Osteoblast (primary cell): Measurements from ENCODE around the gene KRTAP9-7. TPM values are rescaled to one million over a fixed set of nuclear protein-coding genes. Genes with fewer than 3 reads are reported as not detected.
"Not testable (repeated sequence)": the region's sequence is repeated elsewhere in the genome, so short reads cannot be mapped to it uniquely, and the experiment has no call there.

Source experiments
- DNase-seq: peaks from one replicate; pipeline ENCODE4 v3.0.0; 2011; ENCODE audit warnings: low spot score, mixed read lengths; ENCODE audit not compliant: insufficient read length; ENCODE audit errors: missing footprints
- H2AFZ ChIP-seq: 2 replicates; pipeline ENCODE4 v1.6.0; 2011; ENCODE audit warnings: mild to moderate bottlenecking, low read length
- H3K27ac ChIP-seq: 2 replicates; pipeline ENCODE4 v1.5.1; 2011; ENCODE audit warnings: mild to moderate bottlenecking, low read depth, low read length, moderate library complexity
- H3K27me3 ChIP-seq: 2 replicates; pipeline ENCODE4 v1.6.0; 2012; ENCODE audit warnings: mild to moderate bottlenecking, control low read depth, inconsistent platforms, low read length, moderate library complexity; ENCODE audit not compliant: insufficient read depth
- H3K36me3 ChIP-seq: 2 replicates; pipeline ENCODE4 v1.5.1; 2011; ENCODE audit warnings: mild to moderate bottlenecking, low read length, control low read depth, moderate library complexity; ENCODE audit not compliant: insufficient read depth
- H3K4me1 ChIP-seq: 2 replicates; pipeline ENCODE4 v1.5.1; 2011; ENCODE audit warnings: mild to moderate bottlenecking, low read length, control low read depth, moderate library complexity; ENCODE audit not compliant: insufficient read depth
- H3K4me2 ChIP-seq: 2 replicates; pipeline ENCODE4 v1.6.0; 2011; ENCODE audit warnings: mild to moderate bottlenecking, low read length; ENCODE audit not compliant: insufficient read depth
- H3K4me3 ChIP-seq: fragments of 200-600 bp; sonication (generic); 3 replicates; pipeline ENCODE4 v1.5.1; 2012; ENCODE audit warnings: mild to moderate bottlenecking, low read length, inconsistent platforms; ENCODE audit not compliant: insufficient read depth
- H3K79me2 ChIP-seq: 2 replicates; pipeline ENCODE4 v1.6.0; 2012; ENCODE audit warnings: mild to moderate bottlenecking, low read length, control low read depth, inconsistent platforms; ENCODE audit not compliant: insufficient read depth
- H3K9me3 ChIP-seq: 2 replicates; pipeline ENCODE4 v1.5.1; 2011; ENCODE audit warnings: low read depth, low read length, control low read depth
- H4K20me1 ChIP-seq: 2 replicates; pipeline ENCODE4 v1.6.0; 2012; ENCODE audit warnings: mild to moderate bottlenecking, low read length, control low read depth; ENCODE audit not compliant: insufficient read depth
- CTCF ChIP-seq: IDR thresholded peaks from 2 replicates; pipeline ENCODE4 v1.5.1; 2011; ENCODE audit warnings: mild to moderate bottlenecking, low read depth, low read length, moderate library complexity; ENCODE audit errors: extremely low read depth
- total RNA-seq: library from RNA; depleted of rRNA; stranded (reverse); fragments of >200 nt; gene quantifications from 2 replicates; pipeline ENCODE4 v1.2.3, GENCODE V29; 2012

KRTAP9-7 gene
- not detected in 2 replicates for total RNA-seq

- not testable (repeated sequence) for H3K4me1 ChIP-seq, H3K4me2 ChIP-seq, H3K27ac ChIP-seq, H3K36me3 ChIP-seq, H3K4me3 ChIP-seq, H3K9me3 ChIP-seq, H3K27me3 ChIP-seq, H2AFZ ChIP-seq, H3K79me2 ChIP-seq, DNase-seq, H4K20me1 ChIP-seq
Observed at GRCh38 chr17:41275648-41276190, at the start of gene KRTAP9-7. Gene KRTAP9-7, plus strand, starts transcription at chr17:41275698. Its CDS starts 0 bp downstream, at chr17:41275698.

GRCh38 chr17:41226051-41226450, 49.4 kb upstream of the KRTAP9-7 start:
- Histone ChIP-seq H3K36me3 (no peaks in the 10 kb centered on the region), H3K9me3 (no peaks in the 10 kb centered on the region), H2AFZ (no peak overlapping the region), H3K4me3 (no peak overlapping the region), H3K27ac (no peak overlapping the region), H3K27me3 (no peaks in the 10 kb centered on the region), H3K4me2 (no peak overlapping the region), H3K4me1 (peaks cover 6% of the 10 kb centered on the region), H3K79me2 (no peaks in the 10 kb centered on the region), H4K20me1 (no peaks in the 10 kb centered on the region)
- TF ChIP-seq CTCF: no peak
- no peak for DNase-seq

GRCh38 chr17:41226598-41227095, 48.9 kb upstream of the KRTAP9-7 start, which contains the start of gene KRTAP9-2:
Gene KRTAP9-2, plus strand, starts transcription at chr17:41226648. Its CDS starts 7 bp downstream, at chr17:41226655.
- not testable (repeated sequence) for H2AFZ ChIP-seq, H3K36me3 ChIP-seq, H3K27me3 ChIP-seq, H4K20me1 ChIP-seq, H3K4me1 ChIP-seq, H3K4me2 ChIP-seq, H3K27ac ChIP-seq, H3K79me2 ChIP-seq, DNase-seq, H3K9me3 ChIP-seq, H3K4me3 ChIP-seq

- no peak overlapping the region for H3K4me2 ChIP-seq
Observed at GRCh38 chr17:41230094-41230493, 45.4 kb upstream of the KRTAP9-7 start.

More at GRCh38 chr17:41230094-41230493, 45.4 kb upstream of the KRTAP9-7 start:
- DNase-seq: no peak
- no peaks in the 10 kb centered on the region for H4K20me1 ChIP-seq
- H3K4me3 ChIP-seq: no peak overlapping the region
- no peaks in the 10 kb centered on the region for H3K79me2 ChIP-seq
- no peak overlapping the region for H2AFZ ChIP-seq
- H3K9me3 ChIP-seq: no peaks in the 10 kb centered on the region
- H3K36me3 ChIP-seq: no peaks in the 10 kb centered on the region
- no peak overlapping the region for H3K27ac ChIP-seq
- no peak for TF ChIP-seq CTCF
- no peaks in the 10 kb centered on the region for H3K4me1 ChIP-seq
- H3K27me3 ChIP-seq: peaks cover 3% of the 10 kb centered on the region
